Fibroblast of lung (primary cell): ENCODE results near the gene FHOD3. TPM values are rescaled to one million over a fixed set of nuclear protein-coding genes. Genes with fewer than 3 reads are reported as not detected.

Experiments
- DNase-seq, 2 donors: peaks; one replicate each; pipeline versions ENCODE4 v3.0.0 to v3.0.0-alpha.2; 2010; ENCODE audit warnings: low read depth in 2 of 2
- H2AFZ ChIP-seq: 2 replicates; pipeline ENCODE4 v1.5.1; 2012; ENCODE audit warnings: low read length, control low read depth, inconsistent platforms
- H3K27ac ChIP-seq: 2 replicates; pipeline ENCODE4 v1.5.1; 2011; ENCODE audit warnings: low read length, control low read depth; ENCODE audit not compliant: insufficient read depth
- H3K27me3 ChIP-seq: 2 replicates; pipeline ENCODE4 v1.5.1; 2011; ENCODE audit warnings: mild to moderate bottlenecking, low read length; ENCODE audit not compliant: control insufficient read depth, insufficient read depth
- H3K36me3 ChIP-seq: 2 replicates; pipeline ENCODE4 v1.5.1; 2011; ENCODE audit warnings: low read length; ENCODE audit not compliant: control insufficient read depth, insufficient read depth
- H3K4me1 ChIP-seq: 2 replicates; pipeline ENCODE4 v1.5.1; 2011; ENCODE audit warnings: low read length; ENCODE audit not compliant: control insufficient read depth, insufficient read depth; ENCODE audit errors: extremely low read depth
- H3K4me2 ChIP-seq: 2 replicates; pipeline ENCODE4 v1.5.1; 2011; ENCODE audit warnings: low read length, control low read depth; ENCODE audit not compliant: insufficient read depth; ENCODE audit errors: extremely low read depth
- H3K4me3 ChIP-seq, 4 experiments: fragments of 200-600 bp in 1 of 4; sonication (generic) in 1 of 4; replicated peaks in 1 of 4; 2 replicates each; pipeline ENCODE4 v1.5.1; 2011 to 2016; ENCODE audit warnings: low read length in 4 of 4, low read depth in 3 of 4, mild to moderate bottlenecking in 3 of 4, control low read depth in 2 of 4, inconsistent platforms in 1 of 4, mixed read lengths in 1 of 4; ENCODE audit not compliant: insufficient read depth in 1 of 4; ENCODE audit errors: control extremely low read depth in 1 of 4
- H3K79me2 ChIP-seq: 2 replicates; pipeline ENCODE4 v1.5.1; 2012; ENCODE audit warnings: mild to moderate bottlenecking, low read length, inconsistent platforms; ENCODE audit not compliant: control insufficient read depth, insufficient read depth
- H3K9ac ChIP-seq: 2 replicates; pipeline ENCODE4 v1.5.1; 2011; ENCODE audit warnings: mild to moderate bottlenecking, low read length, control low read depth; ENCODE audit not compliant: insufficient read depth
- H3K9me3 ChIP-seq: 2 replicates; pipeline ENCODE4 v1.5.1; 2012; ENCODE audit warnings: low read depth, low read length; ENCODE audit not compliant: control insufficient read depth, insufficient read depth
- H4K20me1 ChIP-seq: 2 replicates; pipeline ENCODE4 v1.5.1; 2011; ENCODE audit warnings: low read length; ENCODE audit not compliant: control insufficient read depth, insufficient read depth; ENCODE audit errors: extremely low read depth
- CTCF ChIP-seq, 2 donors: IDR thresholded peaks in 1 of 2; conservative IDR thresholded peaks in 1 of 2; 1 replicate in 1 of 2; 2 replicates in 1 of 2; pipeline ENCODE4 v1.5.1; 2011 to 2012; ENCODE audit warnings: low read length in 2 of 2, control low read depth in 1 of 2, inconsistent platforms in 1 of 2, low read depth in 1 of 2, mild to moderate bottlenecking in 1 of 2
- EZH2 ChIP-seq: IDR thresholded peaks from 2 replicates; pipeline ENCODE4 v1.5.1; 2012; ENCODE audit warnings: low read length, control low read depth, mild to moderate bottlenecking; ENCODE audit errors: missing control alignments
- polyA plus RNA-seq, 2 donors: library from polyadenylated mRNA; depleted of rRNA in 1 of 2; stranded (reverse) in 1 of 2; unstranded in 1 of 2; fragments of >200 nt; gene quantifications; 2 replicates each; pipeline ENCODE4 v1.2.1, GENCODE V29; 2011 to 2012; ENCODE audit warnings: missing spikeins in 1 of 2
- total RNA-seq: library from RNA; depleted of rRNA; stranded (reverse); fragments of >200 nt; gene quantifications from 2 replicates; pipeline ENCODE4 v1.2.1, GENCODE V29; 2014

FHOD3 gene
- total and polyA plus RNA-seq, 2 donors (not counting 1 experiment from before 2014, with no cell fraction given): 16.1 to 28.2 TPM

- Histone ChIP-seq H4K20me1 (no peaks in the 10 kb centered on the region), H3K4me2 (no peak overlapping the region), H3K79me2 (no peaks in the 10 kb centered on the region), H3K4me3 (no peak overlapping the region), H3K27ac (no peak overlapping the region), H3K9me3 (no peaks in the 10 kb centered on the region), H3K9ac (no peak overlapping the region), H3K36me3 (no peaks in the 10 kb centered on the region), H2AFZ (no peak overlapping the region), H3K4me1 (no peaks in the 10 kb centered on the region), H3K27me3 (no peaks in the 10 kb centered on the region)
- no peak for DNase-seq
- no peak for TF ChIP-seq CTCF (conservative IDR thresholded peaks at IDR 0.05 in 1 of 2, IDR thresholded peaks at IDR 0.05 in 1 of 2; ENCODE audit: low read depth in 1 of 2, low read length in 2 of 2)
- no peak for TF ChIP-seq EZH2
Measured at GRCh38 chr18:36399055-36399454, 101.5 kb downstream of the FHOD3 start.

- H3K36me3 ChIP-seq: no peaks in the 10 kb centered on the region
- no peaks in the 10 kb centered on the region for H3K79me2 ChIP-seq
- H3K4me1 ChIP-seq: no peaks in the 10 kb centered on the region
- H2AFZ ChIP-seq: no peak overlapping the region
- H3K27ac ChIP-seq: no peak overlapping the region
- no peak overlapping the region for H3K4me3 ChIP-seq
- no peaks in the 10 kb centered on the region for H4K20me1 ChIP-seq
- no peak for DNase-seq
- H3K27me3 ChIP-seq: no peaks in the 10 kb centered on the region
- H3K9ac ChIP-seq: no peak overlapping the region
- H3K9me3 ChIP-seq: no peaks in the 10 kb centered on the region
- no peak overlapping the region for H3K4me2 ChIP-seq
- TF ChIP-seq EZH2 (no peak), CTCF (conservative IDR thresholded peaks at IDR 0.05 in 1 of 2, IDR thresholded peaks at IDR 0.05 in 1 of 2; ENCODE audit: low read depth in 1 of 2, low read length in 2 of 2) (no peak)
Measured at GRCh38 chr18:36401462-36401861, 103.9 kb downstream of the FHOD3 start.

- no peaks in the 10 kb centered on the region for H3K79me2 ChIP-seq
- H3K9ac ChIP-seq: no peak overlapping the region
- no peaks in the 10 kb centered on the region for H3K36me3 ChIP-seq
- H3K27ac ChIP-seq: no peak overlapping the region
- no peak overlapping the region for H3K4me3 ChIP-seq
- H3K9me3 ChIP-seq: no peaks in the 10 kb centered on the region
- TF ChIP-seq CTCF (conservative IDR thresholded peaks at IDR 0.05 in 1 of 2, IDR thresholded peaks at IDR 0.05 in 1 of 2; ENCODE audit: low read depth in 1 of 2, low read length in 2 of 2): peak in 1 of 2 donors; percentile 5
- TF ChIP-seq EZH2: no peak
- no peak overlapping the region for H2AFZ ChIP-seq
- H3K4me2 ChIP-seq: no peak overlapping the region
- H4K20me1 ChIP-seq: no peaks in the 10 kb centered on the region
- DNase-seq: peak; percentile 11 to 81
- no peaks in the 10 kb centered on the region for H3K27me3 ChIP-seq
- H3K4me1 ChIP-seq: no peaks in the 10 kb centered on the region
Measured at GRCh38 chr18:36402765-36403396, 105.4 kb downstream of the FHOD3 start.
